NK-92 (cell line): Measurements from ENCODE around the gene PSRC1.
A peak's percentile ranks its signal among the peaks of the same experiment; 100 is the strongest.
"Not testable (repeated sequence)": the region's sequence is repeated elsewhere in the genome, so short reads cannot be mapped to it uniquely, and the experiment has no call there.

Source experiments
- DNase-seq: peaks from one replicate; lab custom pipeline; 2025; ENCODE audit not compliant: unreplicated experiment; lab: John Stamatoyannopoulos, UW

The PSRC1 gene

GRCh38 chr1:109282952-109283747 lies at the start of gene PSRC1:
TSS of gene PSRC1 (minus strand) at chr1:109283145.
- DNase-seq: peak; percentile 31

- no peak for DNase-seq
Measured at GRCh38 chr1:109331113-109331512, 48.2 kb upstream of the PSRC1 start.

- no peak for DNase-seq
Measured at GRCh38 chr1:109327285-109327684, 44.3 kb upstream of the PSRC1 start.

- DNase-seq: no peak
Measured at GRCh38 chr1:109322974-109323373, 40.0 kb upstream of the PSRC1 start.

- DNase-seq: no peak
Measured at GRCh38 chr1:109319114-109319513, 36.2 kb upstream of the PSRC1 start.

- DNase-seq: no peak
Measured at GRCh38 chr1:109316506-109316905, 33.6 kb upstream of the PSRC1 start.

- DNase-seq: no peak
Measured at GRCh38 chr1:109315288-109315687, 32.3 kb upstream of the PSRC1 start.

- DNase-seq: no peak
Measured at GRCh38 chr1:109314795-109315194, 31.9 kb upstream of the PSRC1 start.

GRCh38 chr1:109312978-109313775 lies 30.2 kb upstream of the PSRC1 start:
- DNase-seq: no peak

- DNase-seq: no peak
Measured at GRCh38 chr1:109312246-109312645, 29.3 kb upstream of the PSRC1 start.

GRCh38 chr1:109309347-109309746 lies 26.4 kb upstream of the PSRC1 start:
- DNase-seq: no peak

- no peak for DNase-seq
Measured at GRCh38 chr1:109307274-109308021, 24.5 kb upstream of the PSRC1 start.

- no peak for DNase-seq
Measured at GRCh38 chr1:109306832-109307273, 23.9 kb upstream of the PSRC1 start, which contains the start of gene MYBPHL. TSS of gene MYBPHL (minus strand) at chr1:109307011. CDS start at chr1:109306991, 20 bp downstream.

- DNase-seq: not testable (repeated sequence)
Measured at GRCh38 chr1:109305991-109306390, 23.0 kb upstream of the PSRC1 start.

- no peak for DNase-seq
Measured at GRCh38 chr1:109304226-109304920, 21.4 kb upstream of the PSRC1 start.

GRCh38 chr1:109301874-109302273 lies 18.9 kb upstream of the PSRC1 start:
- no peak for DNase-seq

GRCh38 chr1:109300650-109301151 lies 17.8 kb upstream of the PSRC1 start:
- no peak for DNase-seq

- DNase-seq: no peak
Measured at GRCh38 chr1:109299558-109300343, 16.8 kb upstream of the PSRC1 start.

- no peak for DNase-seq
Measured at GRCh38 chr1:109298666-109299557, 16.0 kb upstream of the PSRC1 start.
